Upper lobe of left lung (tissue), 6 donors: ENCODE data around the gene RRM1. TPM values are rescaled to one million over a fixed set of nuclear protein-coding genes. Genes with fewer than 3 reads are reported as not detected.

Experiments used
- ATAC-seq, 2 donors: fragments of 200-7000 bp; cut with Tn5 transposase; one replicate each; pipeline ENCODE4 v1.9.1; 2022; ENCODE audit warnings: mild to moderate bottlenecking in 2 of 2, moderate library complexity in 2 of 2; ENCODE audit not compliant: low FRiP score in 2 of 2
- DNase-seq, 2 donors: peaks; one replicate each; pipeline ENCODE4 v3.0.0-alpha.2; 2019 to 2020
- H3K27ac ChIP-seq, 4 donors: fragments of 200-600 bp; sonication (generic); one replicate each; pipeline ENCODE4 v1.5.1; 2016 to 2019
- H3K27me3 ChIP-seq, 4 donors: fragments of 200-600 bp; sonication (generic); one replicate each; pipeline ENCODE4 v1.5.1; 2017 to 2019
- H3K36me3 ChIP-seq, 4 donors: fragments of 200-600 bp; sonication (generic); one replicate each; pipeline ENCODE4 v1.5.1; 2016 to 2019
- H3K4me1 ChIP-seq, 4 donors: fragments of 200-600 bp; sonication (generic); one replicate each; pipeline ENCODE4 v1.5.1; 2018 to 2019
- H3K4me3 ChIP-seq, 4 donors: fragments of 200-600 bp; sonication (generic); one replicate each; pipeline ENCODE4 v1.5.1; 2017 to 2019; ENCODE audit warnings: mild to moderate bottlenecking in 2 of 4, moderate library complexity in 1 of 4
- H3K9me3 ChIP-seq, 4 donors: fragments of 200-600 bp; sonication (generic); one replicate each; pipeline ENCODE4 v1.5.1; 2018 to 2019
- CTCF ChIP-seq, 6 experiments: fragments of 450-650 bp in 4 of 6; fragments of 200-600 bp in 2 of 6; sonication (generic) in 2 of 6; IDR thresholded peaks; one replicate each; pipeline ENCODE4 v1.5.1; 2016 to 2019; ENCODE audit warnings: antibody characterized with exemption in 6 of 6
- EP300 ChIP-seq, 4 donors: sonication (generic); formaldehyde crosslinking; IDR thresholded peaks; one replicate each; pipeline ENCODE4 v1.5.1; 2017; ENCODE audit warnings: antibody characterized with exemption in 4 of 4, control low read depth in 2 of 4
- POLR2A ChIP-seq, 4 donors: fragments of 450-650 bp; IDR thresholded peaks; one replicate each; pipeline ENCODE4 v1.5.1; 2016 to 2017; ENCODE audit warnings: antibody characterized with exemption in 4 of 4, mild to moderate bottlenecking in 2 of 4
- POLR2AphosphoS5 ChIP-seq, 2 donors: sonication (generic); formaldehyde crosslinking; IDR thresholded peaks; one replicate each; pipeline ENCODE4 v1.5.1; 2017; ENCODE audit warnings: antibody characterized with exemption in 2 of 2
- WGBS, 2 donors: methylation state at CpG; one replicate each; pipeline ENCODE4 v1.1.5; 2017 to 2018; 5-methylcytosine and 5-hydroxymethylcytosine counted together
- total RNA-seq, 6 donors: library from RNA; depleted of rRNA in 4 of 6; stranded (reverse); fragments of >200 nt in 4 of 6; gene quantifications; one replicate each; pipeline versions ENCODE4 v1.1.0 to v1.2.1, GENCODE V29; 2016 to 2021
- donor health status: DM: no; HTN: no; CAD: no; lungs with moderate emphysema.
- donor health status: DM: no; HTN: yes; CAD: no; lungs with severe emphysema.

Gene RRM1
- total RNA-seq, 6 donors from 2014 or later, result 9.8 to 30.5 (median 25.4) TPM

GRCh38 chr11:4105916-4106315 is 11.3 kb downstream of the RRM1 start:
- H3K9me3 ChIP-seq, result no peaks in the 10 kb centered on the region
- TF ChIP-seq EP300 (IDR thresholded peaks at IDR 0.05) (no peak), POLR2AphosphoS5 (IDR thresholded peaks at IDR 0.05) (no peak)
- H3K27me3 ChIP-seq, result no peaks in the 10 kb centered on the region
- H3K36me3 ChIP-seq, result peaks cover 7 to 80% (median 35%) of the 10 kb centered on the region in 4 donors
- H3K4me3 ChIP-seq, result no peak overlapping the region
- H3K27ac ChIP-seq, result no peak overlapping the region
- WGBS, 2 donors, result 94 to 96% methylated on average over 1 of the region's 1 CpG
- DNase-seq, result no peak
- H3K4me1 ChIP-seq, result no peaks in the 10 kb centered on the region
- ATAC-seq, result no peak

- peaks cover 5 to 84% (median 49%) of the 10 kb centered on the region in 4 donors for H3K36me3 ChIP-seq
- no peaks in the 10 kb centered on the region for H3K27me3 ChIP-seq
- ATAC-seq (no peak), DNase-seq (no peak)
- H3K4me3 ChIP-seq, result no peak overlapping the region
- TF ChIP-seq CTCF (IDR thresholded peaks at IDR 0.05) (no peak), POLR2A (IDR thresholded peaks at IDR 0.05) (no peak), POLR2AphosphoS5 (IDR thresholded peaks at IDR 0.05) (no peak), EP300 (IDR thresholded peaks at IDR 0.05) (no peak)
- 78 to 79% methylated on average over 5 of the region's 5 CpGs for WGBS, 2 donors
- H3K9me3 ChIP-seq, result no peaks in the 10 kb centered on the region
- no peak overlapping the region for H3K27ac ChIP-seq
- no peaks in the 10 kb centered on the region for H3K4me1 ChIP-seq
Observed at GRCh38 chr11:4111834-4112233, 17.2 kb downstream of the RRM1 start.

GRCh38 chr11:4115128-4115527 is 20.5 kb downstream of the RRM1 start:
- no peak for ATAC-seq
- H3K4me3 ChIP-seq, result no peak overlapping the region
- H3K4me1 ChIP-seq, result no peaks in the 10 kb centered on the region
- H3K9me3 ChIP-seq, result no peaks in the 10 kb centered on the region
- no peak overlapping the region for H3K27ac ChIP-seq
- no peak for DNase-seq
- no peaks in the 10 kb centered on the region for H3K27me3 ChIP-seq
- peaks cover 0 to 72% (median 40%) of the 10 kb centered on the region in 4 donors for H3K36me3 ChIP-seq
- TF ChIP-seq EP300 (IDR thresholded peaks at IDR 0.05) (no peak), POLR2A (IDR thresholded peaks at IDR 0.05) (no peak), CTCF (IDR thresholded peaks at IDR 0.05) (no peak), POLR2AphosphoS5 (IDR thresholded peaks at IDR 0.05) (no peak)
- 76% methylated on average over 2 of the region's 2 CpGs for WGBS, 2 donors

- Histone ChIP-seq H3K27me3 (no peaks in the 10 kb centered on the region), H3K9me3 (no peaks in the 10 kb centered on the region), H3K4me3 (no peak overlapping the region), H3K27ac (no peak overlapping the region), H3K4me1 (no peaks in the 10 kb centered on the region), H3K36me3 (peaks cover 0 to 69% (median 27%) of the 10 kb centered on the region in 4 donors)
- WGBS, 2 donors, result 88 to 90% methylated on average over 3 of the region's 3 CpGs
- TF ChIP-seq EP300 (IDR thresholded peaks at IDR 0.05) (no peak), POLR2A (IDR thresholded peaks at IDR 0.05) (no peak), POLR2AphosphoS5 (IDR thresholded peaks at IDR 0.05) (no peak), CTCF (IDR thresholded peaks at IDR 0.05) (no peak)
- DNase-seq (no peak), ATAC-seq (no peak)
Observed at GRCh38 chr11:4118107-4118506, 23.5 kb downstream of the RRM1 start.

GRCh38 chr11:4123218-4123617 is 28.6 kb downstream of the RRM1 start:
- no peak for TF ChIP-seq POLR2AphosphoS5 (IDR thresholded peaks at IDR 0.05)
- no peak for TF ChIP-seq CTCF (IDR thresholded peaks at IDR 0.05)
- TF ChIP-seq EP300 (IDR thresholded peaks at IDR 0.05), result no peak
- TF ChIP-seq POLR2A (IDR thresholded peaks at IDR 0.05), result no peak
- no peak for ATAC-seq
- H3K27me3 ChIP-seq, result no peaks in the 10 kb centered on the region
- H3K27ac ChIP-seq, result no peak overlapping the region
- DNase-seq, result no peak
- no peaks in the 10 kb centered on the region for H3K9me3 ChIP-seq
- WGBS, 2 donors, result 89 to 91% methylated on average over 4 of the region's 4 CpGs
- H3K4me1 ChIP-seq, result no peaks in the 10 kb centered on the region
- peaks cover 7 to 91% (median 47%) of the 10 kb centered on the region in 4 donors for H3K36me3 ChIP-seq
- no peak overlapping the region for H3K4me3 ChIP-seq
